Esophagus squamous epithelium (tissue), 4 donors: ENCODE results near the gene AFP.

Source experiments
- CTCF ChIP-seq, 6 experiments: fragments of 450-650 bp in 4 of 6; fragments of 200-600 bp in 2 of 6; sonication (generic) in 2 of 6; IDR thresholded peaks; one replicate each; pipeline ENCODE4 v1.5.1; 2016 to 2019; ENCODE audit warnings: antibody characterized with exemption in 6 of 6, mild to moderate bottlenecking in 4 of 6, moderate library complexity in 4 of 6
- POLR2A ChIP-seq, 4 donors: fragments of 450-650 bp; IDR thresholded peaks; one replicate each; pipeline ENCODE4 v1.6.1; 2017; ENCODE audit warnings: antibody characterized with exemption in 4 of 4, mild to moderate bottlenecking in 4 of 4, moderate library complexity in 3 of 4

- TF ChIP-seq CTCF (IDR thresholded peaks at IDR 0.05) (no peak), POLR2A (IDR thresholded peaks at IDR 0.05) (no peak)
Measured at GRCh38 chr4:73421708-73422457, 14.1 kb upstream of the AFP start.
